OCI-LY3 (cell line): ENCODE data around the gene GJB6.

Source experiments
- H2AFZ ChIP-seq: fragments of 200-600, 300-600 bp; shearing (Covaris generic); 2 replicates; pipeline ENCODE4 v1.6.0; 2014; ENCODE audit warnings: antibody characterized with exemption, low read depth, low read length
- H3K27ac ChIP-seq: fragments of 200-600, 300-600 bp; sonication (generic); 2 replicates; pipeline ENCODE4 v1.5.1; 2014; ENCODE audit warnings: mild to moderate bottlenecking, low read length, moderate library complexity, mixed read lengths
- H3K27me3 ChIP-seq: fragments of 200-600, 300-600 bp; sonication (generic); 2 replicates; pipeline ENCODE4 v1.6.1; 2014; ENCODE audit warnings: low read depth, low read length, mixed read lengths
- H3K36me3 ChIP-seq: fragments of 200-600, 300-600 bp; sonication (generic); replicated peaks from 2 replicates; pipeline ENCODE3; 2014; ENCODE audit warnings: low read depth, low read length, mixed read lengths
- H3K4me1 ChIP-seq: fragments of 300-600, 200-600 bp; sonication (generic); 2 replicates; pipeline ENCODE4 v1.6.1; 2014; ENCODE audit warnings: low read length, mixed read lengths
- H3K4me2 ChIP-seq: fragments of 200-600, 300-600 bp; sonication (generic); 2 replicates; pipeline ENCODE4 v1.6.1; 2014; ENCODE audit warnings: low read length, mixed read lengths
- H3K4me3 ChIP-seq: fragments of 300-600, 200-600 bp; sonication (generic); 2 replicates; pipeline ENCODE4 v1.5.1; 2014; ENCODE audit warnings: antibody characterized with exemption, mild to moderate bottlenecking, low read length, moderate library complexity
- H3K79me2 ChIP-seq: fragments of 300-600, 200-600 bp; shearing (Covaris generic); 2 replicates; pipeline ENCODE4 v1.6.1; 2014; ENCODE audit warnings: mild to moderate bottlenecking, low read length, mixed read lengths
- H3K9ac ChIP-seq: fragments of 300-600, 200-600 bp; shearing (Covaris generic); 2 replicates; pipeline ENCODE4 v1.6.0; 2014; ENCODE audit warnings: mild to moderate bottlenecking, low read length, moderate library complexity
- H3K9me3 ChIP-seq: fragments of 200-600, 300-600 bp; shearing (Covaris generic); 2 replicates; pipeline ENCODE4 v1.6.1; 2014; ENCODE audit warnings: low read length, mixed read lengths; ENCODE audit not compliant: insufficient read depth
- H4K20me1 ChIP-seq: fragments of 200-600, 300-600 bp; sonication (generic); 2 replicates; pipeline ENCODE4 v1.6.1; 2016; ENCODE audit warnings: low read length, mixed read lengths; ENCODE audit not compliant: insufficient read depth
- CTCF ChIP-seq: fragments of 200-600, 300-600 bp; sonication (generic); IDR thresholded peaks from 2 replicates; pipeline ENCODE4 v1.5.1; 2014; ENCODE audit warnings: antibody characterized with exemption, low read length, low read depth
- EZH2phosphoT487 ChIP-seq: fragments of 200-600 bp; shearing (Covaris generic); IDR thresholded peaks from 2 replicates; pipeline ENCODE4 v1.6.1; 2018; ENCODE audit warnings: antibody characterized with exemption, mixed run types, low read depth

Gene GJB6

GRCh38 chr13:20193162-20193906, 38.8 kb downstream of the GJB6 start:
- H3K4me1 ChIP-seq, result peaks cover 4% of the 10 kb centered on the region; the same call in 1 of the 2 replicates
- no peak overlapping the region for H3K4me3 ChIP-seq
- H3K9ac ChIP-seq, result no peak overlapping the region
- no peaks in the 10 kb centered on the region for H3K9me3 ChIP-seq
- no peaks in the 10 kb centered on the region for H3K79me2 ChIP-seq
- no peak overlapping the region for H3K27ac ChIP-seq
- no peaks in the 10 kb centered on the region for H3K36me3 ChIP-seq
- H3K27me3 ChIP-seq, result peaks cover 19% of the 10 kb centered on the region
- H4K20me1 ChIP-seq, result no peaks in the 10 kb centered on the region
- no peak for TF ChIP-seq CTCF
- TF ChIP-seq EZH2phosphoT487, result no peak
- H3K4me2 ChIP-seq, result no peak overlapping the region
- H2AFZ ChIP-seq, result no peak overlapping the region

GRCh38 chr13:20192836-20193161, 39.3 kb downstream of the GJB6 start, which contains the start of gene GJB2:
TSS of gene GJB2 (minus strand) at chr13:20192938. CDS start at chr13:20189581, 3,357 bp downstream.
- Histone ChIP-seq H3K4me2 (no peak within 1 kb of the TSS), H3K9me3 (no peaks in the 10 kb centered on the region), H3K27me3 (peaks cover 19% of the 10 kb centered on the region), H3K4me1 (peaks cover 4% of the 10 kb centered on the region; the same call in 1 of the 2 replicates), H3K79me2 (no peaks in the 10 kb centered on the region), H3K4me3 (no peak within 1 kb of the TSS), H3K27ac (no peak within 1 kb of the TSS), H3K9ac (no peak within 1 kb of the TSS), H3K36me3 (no peaks in the 10 kb centered on the region), H2AFZ (no peak within 1 kb of the TSS), H4K20me1 (no peaks in the 10 kb centered on the region)
- TF ChIP-seq EZH2phosphoT487, result no peak
- TF ChIP-seq CTCF, result no peak

GRCh38 chr13:20192158-20192835, 39.8 kb downstream of the GJB6 start:
- H3K4me1 ChIP-seq, result peaks cover 4% of the 10 kb centered on the region; the same call in 1 of the 2 replicates
- H3K27me3 ChIP-seq, result peaks cover 19% of the 10 kb centered on the region
- H3K4me3 ChIP-seq, result no peak overlapping the region
- H3K36me3 ChIP-seq, result no peaks in the 10 kb centered on the region
- no peak overlapping the region for H3K9ac ChIP-seq
- TF ChIP-seq CTCF (no peak), EZH2phosphoT487 (no peak)
- no peak overlapping the region for H3K4me2 ChIP-seq
- H4K20me1 ChIP-seq, result no peaks in the 10 kb centered on the region
- H3K9me3 ChIP-seq, result no peaks in the 10 kb centered on the region
- no peak overlapping the region for H3K27ac ChIP-seq
- no peak overlapping the region for H2AFZ ChIP-seq
- no peaks in the 10 kb centered on the region for H3K79me2 ChIP-seq

GRCh38 chr13:20191311-20192157, 40.6 kb downstream of the GJB6 start:
- Histone ChIP-seq H3K4me3 (no peak overlapping the region), H2AFZ (no peak overlapping the region), H3K4me2 (no peak overlapping the region), H3K36me3 (no peaks in the 10 kb centered on the region), H3K27me3 (peaks cover 19% of the 10 kb centered on the region), H3K4me1 (no peaks in the 10 kb centered on the region), H4K20me1 (no peaks in the 10 kb centered on the region), H3K79me2 (no peaks in the 10 kb centered on the region), H3K9ac (no peak overlapping the region), H3K9me3 (no peaks in the 10 kb centered on the region), H3K27ac (no peak overlapping the region)
- TF ChIP-seq EZH2phosphoT487, result no peak
- TF ChIP-seq CTCF, result no peak
